Measurements from ENCODE around the gene SPNS2.

DNA sequence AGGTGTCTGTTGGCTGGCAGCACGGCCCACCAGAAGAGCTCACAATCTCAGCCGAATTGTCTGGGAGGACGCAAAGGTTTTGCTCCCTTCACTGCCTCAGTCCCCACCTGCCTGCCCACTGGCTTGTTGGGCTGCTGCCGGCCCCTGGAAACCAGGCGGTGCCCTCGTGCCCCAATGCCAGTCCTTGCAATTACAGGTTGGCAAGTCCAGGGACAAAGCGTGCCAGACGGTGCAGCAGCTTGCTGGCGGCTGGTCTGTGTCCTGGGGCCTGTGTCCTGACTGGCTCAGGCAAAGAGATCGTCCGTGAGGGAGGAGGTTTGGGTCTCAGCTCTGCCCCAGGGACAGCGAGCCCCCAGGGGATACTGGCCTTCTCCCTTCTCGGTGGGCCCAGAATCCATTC is 24.6 kb upstream of the SPNS2 start:
- TF ChIP-seq, protein P1, sequence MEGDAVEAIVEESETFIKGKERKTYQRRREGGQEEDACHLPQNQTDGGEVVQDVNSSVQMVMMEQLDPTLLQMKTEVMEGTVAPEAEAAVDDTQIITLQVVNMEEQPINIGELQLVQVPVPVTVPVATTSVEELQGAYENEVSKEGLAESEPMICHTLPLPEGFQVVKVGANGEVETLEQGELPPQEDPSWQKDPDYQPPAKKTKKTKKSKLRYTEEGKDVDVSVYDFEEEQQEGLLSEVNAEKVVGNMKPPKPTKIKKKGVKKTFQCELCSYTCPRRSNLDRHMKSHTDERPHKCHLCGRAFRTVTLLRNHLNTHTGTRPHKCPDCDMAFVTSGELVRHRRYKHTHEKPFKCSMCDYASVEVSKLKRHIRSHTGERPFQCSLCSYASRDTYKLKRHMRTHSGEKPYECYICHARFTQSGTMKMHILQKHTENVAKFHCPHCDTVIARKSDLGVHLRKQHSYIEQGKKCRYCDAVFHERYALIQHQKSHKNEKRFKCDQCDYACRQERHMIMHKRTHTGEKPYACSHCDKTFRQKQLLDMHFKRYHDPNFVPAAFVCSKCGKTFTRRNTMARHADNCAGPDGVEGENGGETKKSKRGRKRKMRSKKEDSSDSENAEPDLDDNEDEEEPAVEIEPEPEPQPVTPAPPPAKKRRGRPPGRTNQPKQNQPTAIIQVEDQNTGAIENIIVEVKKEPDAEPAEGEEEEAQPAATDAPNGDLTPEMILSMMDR (IDR thresholded peaks at IDR 0.05) = no peak
- no peak for TF ChIP-seq EZH2 (IDR thresholded peaks at IDR 0.05; ENCODE audit: borderline replicate concordance, insufficient read depth, low read depth, low read length, poor library complexity, severe bottlenecking)

Measured in B cell (primary cell).